Skeletal muscle tissue (tissue), 4 donors: Measurements from ENCODE around the gene REN. TPM values are rescaled to one million over a fixed set of nuclear protein-coding genes. Genes with fewer than 3 reads are reported as not detected.

Experiments
- H3K27ac ChIP-seq: one replicate; pipeline ENCODE4 v1.7.0; 2013; ENCODE audit warnings: mild to moderate bottlenecking, low read depth, low read length, inconsistent platforms
- H3K27me3 ChIP-seq, 3 donors: one replicate each; pipeline ENCODE4 v1.7.0; 2013; ENCODE audit warnings: low read length in 3 of 3; ENCODE audit not compliant: control insufficient read depth in 3 of 3, insufficient read depth in 3 of 3
- H3K36me3 ChIP-seq, 3 donors: one replicate each; pipeline ENCODE4 v1.7.0; 2013; ENCODE audit warnings: low read length in 3 of 3; ENCODE audit not compliant: control insufficient read depth in 3 of 3, insufficient read depth in 3 of 3
- H3K4me1 ChIP-seq, 3 donors: one replicate each; pipeline ENCODE4 v1.7.0; 2013; ENCODE audit warnings: low read length in 3 of 3, mild to moderate bottlenecking in 3 of 3; ENCODE audit not compliant: control insufficient read depth in 3 of 3, insufficient read depth in 3 of 3
- H3K4me3 ChIP-seq, 3 donors: one replicate each; pipeline ENCODE4 v1.7.0; 2013; ENCODE audit warnings: low read length in 3 of 3
- H3K9ac ChIP-seq, 3 donors: one replicate each; pipeline ENCODE4 v1.7.0; 2013; ENCODE audit warnings: low read length in 3 of 3, mild to moderate bottlenecking in 3 of 3, moderate library complexity in 2 of 3, low read depth in 1 of 3
- H3K9me3 ChIP-seq, 3 donors: one replicate each; pipeline ENCODE4 v1.7.0; 2013; ENCODE audit warnings: low read length in 3 of 3; ENCODE audit not compliant: control insufficient read depth in 3 of 3
- total RNA-seq: library from RNA; depleted of rRNA; stranded (reverse); fragments of >200 nt; gene quantifications from one replicate; pipeline ENCODE4 v1.2.3, GENCODE V29; 2014
- donor health status: Osteomylitis.

REN gene
- total RNA-seq, 1 donor from 2014 or later, result not detected

GRCh38 chr1:204202481-204202880, 36.3 kb upstream of the REN start:
- Histone ChIP-seq H3K9me3 (no peaks in the 10 kb centered on the region), H3K4me1 (peaks cover 23 to 37% (median 31%) of the 10 kb centered on the region in 3 donors), H3K27me3 (peaks cover 0 to 15% (median 10%) of the 10 kb centered on the region in 3 donors), H3K9ac (no peak overlapping the region), H3K27ac (no peak overlapping the region), H3K4me3 (no peak overlapping the region), H3K36me3 (no peaks in the 10 kb centered on the region)

GRCh38 chr1:204201348-204202040, 35.4 kb upstream of the REN start:
- Histone ChIP-seq H3K9ac (no peak overlapping the region), H3K27ac (no peak overlapping the region), H3K27me3 (peaks cover 0 to 14% (median 7%) of the 10 kb centered on the region in 3 donors), H3K4me1 (peaks cover 20 to 34% (median 24%) of the 10 kb centered on the region in 3 donors), H3K9me3 (no peaks in the 10 kb centered on the region), H3K36me3 (no peaks in the 10 kb centered on the region), H3K4me3 (no peak overlapping the region)

- Histone ChIP-seq H3K9ac (peak overlapping the region; percentile 73 to 77 (median 75)), H3K4me1 (peaks cover 20 to 34% (median 24%) of the 10 kb centered on the region in 3 donors), H3K36me3 (no peaks in the 10 kb centered on the region), H3K4me3 (peak overlapping the region in 1 of 3 donors; percentile 7), H3K9me3 (no peaks in the 10 kb centered on the region), H3K27ac (peak overlapping the region; percentile 91), H3K27me3 (peaks cover 5 to 23% (median 12%) of the 10 kb centered on the region in 3 donors)
These were observed 33.4 kb upstream of the REN start for GRCh38 chr1:204199579-204199978.

GRCh38 chr1:204198348-204199340, 32.5 kb upstream of the REN start:
- Histone ChIP-seq H3K27me3 (peaks cover 5 to 28% (median 12%) of the 10 kb centered on the region in 3 donors), H3K9ac (peak overlapping the region; percentile 73 to 77 (median 75))

GRCh38 chr1:204197068-204197467, 30.9 kb upstream of the REN start:
- Histone ChIP-seq H3K9me3 (no peaks in the 10 kb centered on the region), H3K4me3 (no peak overlapping the region), H3K27me3 (peaks cover 8 to 31% (median 8%) of the 10 kb centered on the region in 3 donors), H3K27ac (no peak overlapping the region), H3K36me3 (no peaks in the 10 kb centered on the region), H3K4me1 (peaks cover 21 to 38% (median 24%) of the 10 kb centered on the region in 3 donors), H3K9ac (no peak overlapping the region)

More at GRCh38 chr1:204198348-204199340, 32.5 kb upstream of the REN start:
- Histone ChIP-seq H3K36me3 (no peaks in the 10 kb centered on the region), H3K4me1 (peaks cover 20 to 34% (median 24%) of the 10 kb centered on the region in 3 donors), H3K9me3 (no peaks in the 10 kb centered on the region), H3K27ac (peak overlapping the region; percentile 91), H3K4me3 (peak overlapping the region; percentile 25 to 54 (median 41))

GRCh38 chr1:204196068-204196795, 30.1 kb upstream of the REN start, which contains the start of gene KISS1:
Gene KISS1 (minus strand): TSS chr1:204196491. CDS start chr1:204192876, 3,615 bp downstream.
- Histone ChIP-seq H3K4me3 (no peak within 1 kb of the TSS), H3K9ac (no peak within 1 kb of the TSS), H3K9me3 (no peaks in the 10 kb centered on the region), H3K36me3 (no peaks in the 10 kb centered on the region), H3K4me1 (peaks cover 24 to 47% (median 27%) of the 10 kb centered on the region in 3 donors), H3K27ac (no peak within 1 kb of the TSS), H3K27me3 (peaks cover 4 to 31% (median 8%) of the 10 kb centered on the region in 3 donors)

GRCh38 chr1:204194771-204195170, 28.6 kb upstream of the REN start:
- Histone ChIP-seq H3K27ac (no peak overlapping the region), H3K9ac (no peak overlapping the region), H3K36me3 (no peaks in the 10 kb centered on the region), H3K4me1 (peaks cover 20 to 43% (median 25%) of the 10 kb centered on the region in 3 donors), H3K4me3 (no peak overlapping the region), H3K27me3 (peaks cover 5 to 32% (median 8%) of the 10 kb centered on the region in 3 donors), H3K9me3 (no peaks in the 10 kb centered on the region)

GRCh38 chr1:204194080-204194479, 27.9 kb upstream of the REN start:
- no peak overlapping the region for H3K4me3 ChIP-seq
- H3K4me1 ChIP-seq, result peaks cover 13 to 36% (median 19%) of the 10 kb centered on the region in 3 donors
- H3K27me3 ChIP-seq, result peaks cover 12 to 39% (median 12%) of the 10 kb centered on the region in 3 donors
- no peaks in the 10 kb centered on the region for H3K36me3 ChIP-seq
- no peaks in the 10 kb centered on the region for H3K9me3 ChIP-seq
- H3K9ac ChIP-seq, result no peak overlapping the region
- H3K27ac ChIP-seq, result no peak overlapping the region

- Histone ChIP-seq H3K9ac (no peak overlapping the region), H3K4me3 (no peak overlapping the region), H3K27ac (no peak overlapping the region), H3K27me3 (peaks cover 19 to 51% (median 20%) of the 10 kb centered on the region in 3 donors), H3K9me3 (no peaks in the 10 kb centered on the region), H3K36me3 (no peaks in the 10 kb centered on the region), H3K4me1 (peaks cover 2 to 23% (median 7%) of the 10 kb centered on the region in 3 donors)
These were observed 26.6 kb upstream of the REN start for GRCh38 chr1:204192589-204193352.
